Left renal pelvis (tissue), 4 donors: ENCODE results near the gene ZNF343. TPM values are rescaled to one million over a fixed set of nuclear protein-coding genes. Genes with fewer than 3 reads are reported as not detected.
"Not testable (repeated sequence)": the region's sequence is repeated elsewhere in the genome, so short reads cannot be mapped to it uniquely, and the experiment has no call there.

Experiments
- DNase-seq, 4 donors: peaks; one replicate each; pipeline ENCODE4 v3.0.0-alpha.2; 2013; ENCODE audit warnings: low read depth in 4 of 4, low spot score in 3 of 4
- polyA plus RNA-seq, 4 donors: library from polyadenylated mRNA; unstranded; fragments of 120-200 nt; gene quantifications; one replicate each; pipeline ENCODE4 v1.2.1, GENCODE V29; 2013; ENCODE audit not compliant: insufficient read length in 4 of 4

The ZNF343 gene
- polyA plus RNA-seq, 4 donors = 11.0 to 20.7 (median 15.7) TPM

GRCh38 chr20:2521369-2522305 is 12.9 kb upstream of the ZNF343 start:
- no peak for DNase-seq

- DNase-seq = no peak
Observed at GRCh38 chr20:2520617-2521016, 11.9 kb upstream of the ZNF343 start.

GRCh38 chr20:2519115-2519809 is 10.5 kb upstream of the ZNF343 start:
- no peak for DNase-seq

GRCh38 chr20:2518558-2518957 is 9.8 kb upstream of the ZNF343 start:
- DNase-seq = no peak

GRCh38 chr20:2518096-2518495 is 9.4 kb upstream of the ZNF343 start:
- DNase-seq = no peak

- no peak for DNase-seq
Observed at GRCh38 chr20:2516399-2516798, 7.7 kb upstream of the ZNF343 start.

- no peak for DNase-seq
Observed at GRCh38 chr20:2515203-2515602, 6.5 kb upstream of the ZNF343 start.

- DNase-seq = no peak
Observed at GRCh38 chr20:2509794-2510193, 1.1 kb upstream of the ZNF343 start.

GRCh38 chr20:2509468-2509781 is 710 bp upstream of the ZNF343 start:
- no peak for DNase-seq

GRCh38 chr20:2507875-2508630 is 662 bp downstream of the ZNF343 start:
- DNase-seq = no peak

- DNase-seq = no peak
Observed at GRCh38 chr20:2507464-2507863, 1.3 kb downstream of the ZNF343 start.

GRCh38 chr20:2506426-2506825 is 2.3 kb downstream of the ZNF343 start:
- not testable (repeated sequence) for DNase-seq

GRCh38 chr20:2504803-2505202 is 3.9 kb downstream of the ZNF343 start:
- not testable (repeated sequence) for DNase-seq

GRCh38 chr20:2502808-2503384 is 5.8 kb downstream of the ZNF343 start:
- DNase-seq = not testable (repeated sequence)

GRCh38 chr20:2485661-2486060 is 23.1 kb downstream of the ZNF343 start:
- DNase-seq = no peak

GRCh38 chr20:2485080-2485479 is 23.6 kb downstream of the ZNF343 start:
- no peak for DNase-seq

GRCh38 chr20:2483504-2483903 is 25.2 kb downstream of the ZNF343 start:
- no peak for DNase-seq

GRCh38 chr20:2480381-2480780 is 28.3 kb downstream of the ZNF343 start:
- no peak for DNase-seq

- no peak for DNase-seq
Observed at GRCh38 chr20:2476742-2477615, 31.7 kb downstream of the ZNF343 start.
